GM21723 (cell line): ENCODE data around the gene SLC1A1.
"Not testable (repeated sequence)": the region's sequence is repeated elsewhere in the genome, so short reads cannot be mapped to it uniquely, and the experiment has no call there.

ENCODE experiments used
- ATAC-seq: cut with Tn5 transposase; IDR thresholded peaks from one replicate; pipeline ENCODE4 v1.9.1; 2021; ENCODE audit warnings: mild to moderate bottlenecking, moderate library complexity; ENCODE audit not compliant: unreplicated experiment

Gene SLC1A1

GRCh38 chr9:4540425-4540824 is 50.2 kb downstream of the SLC1A1 start:
- ATAC-seq: no peak

- no peak for ATAC-seq
These were observed 51.0 kb downstream of the SLC1A1 start for GRCh38 chr9:4541281-4541680.

DNA sequence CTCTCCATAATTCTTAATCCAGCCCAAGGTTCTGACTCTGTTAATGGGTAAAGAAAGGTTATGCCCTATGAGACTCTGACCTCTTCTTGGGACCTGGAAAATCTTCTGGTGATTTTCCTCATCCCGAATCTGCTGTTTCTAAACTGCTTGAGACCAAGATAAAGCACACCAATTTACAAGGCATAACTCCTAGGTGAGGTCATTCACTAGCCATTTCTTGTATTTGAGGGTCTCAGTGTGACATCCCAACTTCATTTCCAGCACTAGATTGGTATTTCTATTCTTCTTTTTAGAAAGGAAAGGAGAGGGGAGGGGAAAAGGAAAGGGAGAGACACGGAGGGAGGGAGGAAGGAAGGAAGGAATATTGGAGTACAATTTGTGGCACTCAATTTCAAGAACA is 51.6 kb downstream of the SLC1A1 start:
- no peak for ATAC-seq

DNA sequence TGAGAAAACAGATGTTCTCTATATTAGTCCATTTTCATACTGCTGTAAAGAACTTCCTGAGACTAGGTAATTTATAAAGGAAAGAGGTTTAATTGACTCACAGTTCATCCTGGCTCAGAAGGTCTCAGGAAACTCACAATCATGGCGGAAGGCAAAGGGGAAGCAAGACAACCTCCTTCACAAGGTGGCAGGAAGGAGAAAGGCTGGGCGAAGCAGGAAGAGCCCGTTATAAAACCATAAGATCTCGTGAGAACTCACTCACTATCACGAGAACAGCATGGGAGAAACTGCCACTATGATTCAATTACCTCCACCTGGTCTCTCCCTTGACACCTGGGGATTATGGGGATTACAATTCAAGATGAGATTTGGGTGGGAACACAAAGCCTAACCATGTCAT is 54.4 kb downstream of the SLC1A1 start:
- not testable (repeated sequence) for ATAC-seq

GRCh38 chr9:4547016-4547415 is 56.7 kb downstream of the SLC1A1 start:
- ATAC-seq: no peak

DNA sequence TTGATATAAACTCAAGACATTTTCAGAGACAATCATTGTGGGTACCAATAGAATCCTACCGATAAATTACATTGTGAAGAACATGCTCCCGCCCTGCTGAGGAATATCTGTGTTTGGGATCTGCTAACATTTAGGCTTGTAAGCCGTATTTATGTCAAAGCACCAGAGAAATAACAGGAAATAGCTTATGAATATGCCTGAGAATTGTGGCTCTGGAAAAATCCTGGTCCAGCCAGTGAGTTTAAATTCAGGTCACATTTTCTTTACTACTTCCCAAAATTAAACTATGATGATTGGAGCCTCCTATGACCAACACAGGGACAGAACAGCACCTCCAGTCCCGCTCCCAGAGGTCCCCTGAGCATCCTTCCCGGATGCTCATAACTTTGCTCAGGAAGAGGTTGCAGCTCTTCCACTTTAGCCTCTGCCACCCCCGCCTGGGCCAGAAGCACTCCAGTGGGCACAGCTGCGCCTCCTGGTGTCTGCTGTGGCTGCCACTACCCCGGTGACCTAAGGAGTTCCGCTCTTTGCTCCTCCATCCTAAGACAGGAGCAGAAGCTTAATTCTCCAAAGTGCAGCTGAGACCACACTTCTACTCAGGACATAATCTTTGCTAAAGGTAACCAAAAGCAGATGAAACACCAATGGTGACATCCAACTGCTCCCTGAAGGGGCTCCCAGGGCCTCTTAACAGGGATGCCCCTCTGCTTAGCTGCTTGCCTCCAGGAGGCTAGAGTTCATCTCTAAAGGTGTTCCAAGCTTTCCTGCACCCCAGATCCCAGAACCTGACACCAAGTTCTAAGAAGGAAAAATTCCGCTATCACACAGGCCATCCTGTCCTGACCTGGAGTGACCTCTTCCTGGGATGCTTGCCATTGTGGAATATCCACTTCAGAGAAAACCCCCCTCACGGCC is 58.8 kb downstream of the SLC1A1 start:
- peak; percentile 81 for ATAC-seq

GRCh38 chr9:4549751-4550295 is 59.6 kb downstream of the SLC1A1 start:
- ATAC-seq: no peak

GRCh38 chr9:4550777-4551484 is 60.7 kb downstream of the SLC1A1 start:
- no peak for ATAC-seq

GRCh38 chr9:4553951-4554381 is 63.7 kb downstream of the SLC1A1 start:
- ATAC-seq: no peak

- ATAC-seq: no peak
These were observed 65.0 kb downstream of the SLC1A1 start for GRCh38 chr9:4555236-4555635.

- ATAC-seq: no peak
These were observed 68.2 kb downstream of the SLC1A1 start for GRCh38 chr9:4558371-4558998.

DNA sequence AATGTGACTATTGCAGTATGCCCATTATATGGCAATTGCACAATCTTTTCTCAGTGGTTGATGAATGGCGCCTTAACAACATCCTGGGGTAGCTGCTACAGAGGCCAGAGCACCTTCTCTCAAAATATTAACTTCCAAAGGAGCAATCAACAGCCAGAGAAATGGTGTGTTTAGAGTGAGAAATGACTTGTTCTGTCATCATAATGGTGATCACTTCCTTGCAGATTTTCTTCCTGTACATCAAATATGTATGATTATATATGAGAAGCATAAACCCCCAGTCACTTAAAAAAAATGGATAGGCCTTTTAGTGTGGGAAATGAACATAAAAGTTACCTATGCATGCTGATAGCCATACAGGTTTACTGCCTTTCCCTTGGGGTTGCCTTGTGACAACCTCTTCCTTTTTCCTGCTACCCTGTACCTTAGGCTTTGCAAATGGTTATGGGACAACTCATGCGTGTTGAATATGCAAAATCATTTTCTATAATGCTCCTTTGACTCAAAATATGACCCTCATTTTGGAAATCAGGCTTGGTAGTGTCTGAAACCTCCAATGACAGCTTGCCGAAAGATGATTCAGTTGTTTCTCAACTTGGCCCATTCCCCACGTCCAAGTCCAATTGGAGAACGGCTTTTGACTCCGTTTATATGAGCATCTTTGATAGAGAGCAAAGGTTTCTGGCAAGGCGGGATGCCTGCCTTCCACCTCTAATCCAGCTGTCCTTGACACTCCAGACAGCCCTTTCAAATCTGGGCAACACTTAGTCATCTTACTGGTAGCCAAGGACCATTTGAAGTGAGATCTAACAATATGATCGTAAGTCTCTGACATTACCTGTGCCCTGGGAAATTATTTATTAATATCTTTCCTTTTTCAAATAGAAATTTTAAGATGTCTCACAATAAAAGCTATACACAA is 69.3 kb downstream of the SLC1A1 start:
- peak; percentile 83 for ATAC-seq

GRCh38 chr9:4563105-4563504 is 72.8 kb downstream of the SLC1A1 start:
- no peak for ATAC-seq

- no peak for ATAC-seq
These were observed 76.5 kb downstream of the SLC1A1 start for GRCh38 chr9:4566806-4567205.

- no peak for ATAC-seq
These were observed 77.3 kb downstream of the SLC1A1 start for GRCh38 chr9:4567601-4568000.

GRCh38 chr9:4569101-4569500 is 78.8 kb downstream of the SLC1A1 start:
- ATAC-seq: no peak

- no peak for ATAC-seq
These were observed 82.0 kb downstream of the SLC1A1 start for GRCh38 chr9:4572184-4572826.

DNA sequence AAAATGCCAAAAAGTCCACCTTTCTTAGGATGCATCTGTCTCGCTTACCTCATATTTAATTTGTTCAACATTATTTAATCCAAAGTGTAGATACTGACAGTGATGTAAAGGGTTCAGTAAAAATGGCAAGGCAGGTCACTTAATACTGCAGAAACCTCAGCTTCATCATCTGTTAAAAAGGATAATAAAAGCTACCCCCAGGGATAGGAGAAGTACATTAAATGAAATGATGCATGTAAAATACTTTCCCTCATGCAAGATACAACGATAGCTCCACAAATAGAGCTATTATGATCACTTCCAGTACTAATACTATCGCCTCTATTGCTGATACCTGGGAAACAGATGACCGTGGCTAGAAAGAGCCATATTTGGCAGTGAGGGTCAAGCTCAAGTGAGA is 82.9 kb downstream of the SLC1A1 start:
- no peak for ATAC-seq

- no peak for ATAC-seq
These were observed 83.5 kb downstream of the SLC1A1 start for GRCh38 chr9:4573634-4574389.
